ENCODE data around the gene TEX22.

Gene TEX22

GRCh38 chr14:105411985-105412770, 13.8 kb downstream of the TEX22 start:
- no peak for TF ChIP-seq POLR2A (IDR thresholded peaks at IDR 0.05; ENCODE audit: low read depth, low read length)
- FAIRE-seq (no peak), DNase-seq (ENCODE audit: insufficient read length, low spot score) (no peak)

GRCh38 chr14:105412771-105413543, 14.6 kb downstream of the TEX22 start:
- no peak for DNase-seq (ENCODE audit: insufficient read length, low spot score)
- TF ChIP-seq POLR2A (IDR thresholded peaks at IDR 0.05; ENCODE audit: low read depth, low read length) = no peak
- no peak for FAIRE-seq

GRCh38 chr14:105413544-105413886, 15.2 kb downstream of the TEX22 start:
- FAIRE-seq (no peak), DNase-seq (ENCODE audit: insufficient read length, low spot score) (no peak)
- no peak for TF ChIP-seq POLR2A (IDR thresholded peaks at IDR 0.05; ENCODE audit: low read depth, low read length)

GRCh38 chr14:105414456-105415371, 16.4 kb downstream of the TEX22 start:
- no peak for FAIRE-seq
- TF ChIP-seq POLR2A (IDR thresholded peaks at IDR 0.05; ENCODE audit: low read depth, low read length) = no peak
- DNase-seq (ENCODE audit: insufficient read length, low spot score) = no peak

- TF ChIP-seq POLR2A (IDR thresholded peaks at IDR 0.05; ENCODE audit: low read depth, low read length) = no peak
- DNase-seq (ENCODE audit: insufficient read length, low spot score) (no peak), FAIRE-seq (no peak)
Observed at GRCh38 chr14:105415481-105416428, 17.4 kb downstream of the TEX22 start.

GRCh38 chr14:105416671-105417070, 18.3 kb downstream of the TEX22 start:
- DNase-seq (ENCODE audit: insufficient read length, low spot score) (no peak), FAIRE-seq (no peak)
- no peak for TF ChIP-seq POLR2A (IDR thresholded peaks at IDR 0.05; ENCODE audit: low read depth, low read length)

- no peak for TF ChIP-seq POLR2A (IDR thresholded peaks at IDR 0.05; ENCODE audit: low read depth, low read length)
- DNase-seq (ENCODE audit: insufficient read length, low spot score) = no peak
Observed at GRCh38 chr14:105417690-105418121, 19.4 kb downstream of the TEX22 start.

GRCh38 chr14:105418269-105419194, 20.2 kb downstream of the TEX22 start:
- TF ChIP-seq POLR2A (IDR thresholded peaks at IDR 0.05; ENCODE audit: low read depth, low read length) = no peak
- DNase-seq (ENCODE audit: insufficient read length, low spot score) = no peak
- no peak for FAIRE-seq

More at GRCh38 chr14:105417690-105418121, 19.4 kb downstream of the TEX22 start:
- no peak for FAIRE-seq

- TF ChIP-seq POLR2A (IDR thresholded peaks at IDR 0.05; ENCODE audit: low read depth, low read length) = peak; percentile 26; the same call in 1 of the 2 replicates
- DNase-seq (ENCODE audit: insufficient read length, low spot score) (peak; percentile 71), FAIRE-seq (no peak)
Observed at GRCh38 chr14:105419195-105420091, 21.1 kb downstream of the TEX22 start, which contains the start of gene MTA1. Gene MTA1, plus strand, starts transcription at chr14:105419827. Its CDS starts 209 bp downstream, at chr14:105420036.

- FAIRE-seq = no peak
- no peak for TF ChIP-seq POLR2A (IDR thresholded peaks at IDR 0.05; ENCODE audit: low read depth, low read length)
- DNase-seq (ENCODE audit: insufficient read length, low spot score) = no peak
Observed at GRCh38 chr14:105420101-105420973, 22.0 kb downstream of the TEX22 start.

Measured in H54 (cell line).